Peyer's patch (tissue), 4 donors: ENCODE measurements around the gene COL13A1.

ENCODE experiments used
- POLR2A ChIP-seq, 2 donors: fragments of 450-650 bp; IDR thresholded peaks; one replicate each; pipeline ENCODE4 v1.5.1; 2017; ENCODE audit warnings: antibody characterized with exemption in 2 of 2, mild to moderate bottlenecking in 2 of 2, moderate library complexity in 2 of 2
- TF ChIP-seq, protein P1 (sequence below), 6 experiments: fragments of 450-650 bp in 4 of 6; fragments of 200-600 bp in 2 of 6; sonication (generic) in 1 of 6; IDR thresholded peaks; one replicate each; pipeline ENCODE4 v1.5.1; 2017 to 2019; ENCODE audit warnings: antibody characterized with exemption in 6 of 6, mild to moderate bottlenecking in 3 of 6, moderate library complexity in 1 of 6

DNA sequence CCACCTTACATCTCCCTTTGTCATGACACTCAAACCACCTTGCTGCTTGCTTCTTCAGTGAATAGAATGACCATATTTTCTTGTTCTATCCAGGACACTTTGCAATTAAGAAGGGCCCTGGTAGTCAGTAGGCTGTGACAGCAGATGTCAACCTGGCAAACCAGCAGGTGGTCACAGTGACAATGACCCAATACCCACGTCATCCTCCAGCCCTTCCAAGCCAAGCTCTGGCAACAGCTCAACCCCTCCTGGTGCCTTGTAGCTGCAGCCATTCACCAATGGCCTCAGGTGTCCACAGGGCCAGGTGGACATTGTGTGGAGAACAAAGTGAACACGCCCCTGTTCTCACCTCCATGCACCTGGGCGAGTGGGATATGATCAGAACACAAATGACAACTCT lies 163.4 kb downstream of the COL13A1 start:
- TF ChIP-seq POLR2A (IDR thresholded peaks at IDR 0.05) = no peak
- TF ChIP-seq, protein P1, sequence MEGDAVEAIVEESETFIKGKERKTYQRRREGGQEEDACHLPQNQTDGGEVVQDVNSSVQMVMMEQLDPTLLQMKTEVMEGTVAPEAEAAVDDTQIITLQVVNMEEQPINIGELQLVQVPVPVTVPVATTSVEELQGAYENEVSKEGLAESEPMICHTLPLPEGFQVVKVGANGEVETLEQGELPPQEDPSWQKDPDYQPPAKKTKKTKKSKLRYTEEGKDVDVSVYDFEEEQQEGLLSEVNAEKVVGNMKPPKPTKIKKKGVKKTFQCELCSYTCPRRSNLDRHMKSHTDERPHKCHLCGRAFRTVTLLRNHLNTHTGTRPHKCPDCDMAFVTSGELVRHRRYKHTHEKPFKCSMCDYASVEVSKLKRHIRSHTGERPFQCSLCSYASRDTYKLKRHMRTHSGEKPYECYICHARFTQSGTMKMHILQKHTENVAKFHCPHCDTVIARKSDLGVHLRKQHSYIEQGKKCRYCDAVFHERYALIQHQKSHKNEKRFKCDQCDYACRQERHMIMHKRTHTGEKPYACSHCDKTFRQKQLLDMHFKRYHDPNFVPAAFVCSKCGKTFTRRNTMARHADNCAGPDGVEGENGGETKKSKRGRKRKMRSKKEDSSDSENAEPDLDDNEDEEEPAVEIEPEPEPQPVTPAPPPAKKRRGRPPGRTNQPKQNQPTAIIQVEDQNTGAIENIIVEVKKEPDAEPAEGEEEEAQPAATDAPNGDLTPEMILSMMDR (IDR thresholded peaks at IDR 0.05) = no peak
